HEK293T (cell line): ENCODE results near the gene CACNA1C.

Experiments used
- CTBP1 ChIP-seq: fragments of 450-650 bp; IDR thresholded peaks from 2 replicates; pipeline ENCODE4 v1.6.1; 2016; ENCODE audit warnings: borderline replicate concordance
- ELF4 ChIP-seq: fragments of 450-650 bp; IDR thresholded peaks from 2 replicates; pipeline ENCODE4 v1.6.1; 2017; ENCODE audit warnings: antibody characterized with exemption
- FOXA1 ChIP-seq: fragments of 450-650 bp; IDR thresholded peaks from 2 replicates; pipeline ENCODE4 v1.6.1; 2016; ENCODE audit warnings: mild to moderate bottlenecking
- FOXM1 ChIP-seq: fragments of 450-650 bp; IDR thresholded peaks from 2 replicates; pipeline ENCODE4 v1.6.1; 2017; ENCODE audit warnings: mild to moderate bottlenecking, borderline replicate concordance
- HDGF ChIP-seq: fragments of 450-650 bp; IDR thresholded peaks from 2 replicates; pipeline ENCODE4 v1.6.1; 2017; ENCODE audit warnings: antibody characterized with exemption, borderline replicate concordance
- LEF1 ChIP-seq: fragments of 450-650 bp; IDR thresholded peaks from 2 replicates; pipeline ENCODE4 v1.6.1; 2017; ENCODE audit warnings: mild to moderate bottlenecking, borderline replicate concordance
- NFRKB ChIP-seq: fragments of 450-650 bp; IDR thresholded peaks from 2 replicates; pipeline ENCODE4 v1.6.1; 2016; ENCODE audit warnings: mild to moderate bottlenecking, moderate library complexity
- SP1 ChIP-seq: fragments of 450-650 bp; IDR thresholded peaks from 2 replicates; pipeline ENCODE4 v1.6.1; 2017
- SUZ12 ChIP-seq: fragments of 450-650 bp; IDR thresholded peaks from 2 replicates; pipeline ENCODE4 v1.6.1; 2016; ENCODE audit warnings: mild to moderate bottlenecking
- TARDBP ChIP-seq: fragments of 450-650 bp; IDR thresholded peaks from 2 replicates; pipeline ENCODE4 v1.6.1; 2016

DNA sequence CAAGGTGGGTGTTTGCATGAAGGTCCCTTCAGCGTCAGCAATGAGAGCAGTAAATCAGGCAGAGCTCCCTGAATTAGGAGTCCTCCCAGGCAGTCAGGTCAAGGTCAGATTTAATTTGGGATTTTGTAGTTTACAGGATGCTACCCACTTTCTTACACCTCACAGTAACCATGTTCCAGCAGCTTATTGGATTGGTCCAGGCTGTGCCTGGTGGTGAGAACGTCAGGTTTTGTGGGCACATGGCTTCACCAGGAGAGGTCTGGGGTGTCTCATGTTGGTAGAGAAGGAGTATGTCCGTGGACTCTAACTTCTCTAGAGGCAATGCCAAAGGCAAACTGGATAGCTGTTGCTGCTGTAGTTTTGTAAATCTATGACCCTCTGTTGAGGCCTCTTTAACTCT is 158.3 kb downstream of the CACNA1C start:
- no peak for TF ChIP-seq HDGF
- no peak for TF ChIP-seq NFRKB
- TF ChIP-seq SUZ12: no peak
- TF ChIP-seq LEF1: no peak
- TF ChIP-seq TARDBP: no peak
- TF ChIP-seq FOXA1: no peak
- TF ChIP-seq ELF4: no peak
- no peak for TF ChIP-seq SP1
- no peak for TF ChIP-seq CTBP1
- no peak for TF ChIP-seq FOXM1
